Osteoblast (primary cell): Measurements from ENCODE around the gene C18orf32. TPM values are rescaled to one million over a fixed set of nuclear protein-coding genes. Genes with fewer than 3 reads are reported as not detected.

ENCODE experiments used
- DNase-seq: peaks from one replicate; pipeline ENCODE4 v3.0.0; 2011; ENCODE audit warnings: low spot score, mixed read lengths; ENCODE audit not compliant: insufficient read length; ENCODE audit errors: missing footprints
- H2AFZ ChIP-seq: 2 replicates; pipeline ENCODE4 v1.6.0; 2011; ENCODE audit warnings: mild to moderate bottlenecking, low read length
- H3K27ac ChIP-seq: 2 replicates; pipeline ENCODE4 v1.5.1; 2011; ENCODE audit warnings: mild to moderate bottlenecking, low read depth, low read length, moderate library complexity
- H3K27me3 ChIP-seq: 2 replicates; pipeline ENCODE4 v1.6.0; 2012; ENCODE audit warnings: mild to moderate bottlenecking, control low read depth, inconsistent platforms, low read length, moderate library complexity; ENCODE audit not compliant: insufficient read depth
- H3K36me3 ChIP-seq: 2 replicates; pipeline ENCODE4 v1.5.1; 2011; ENCODE audit warnings: mild to moderate bottlenecking, low read length, control low read depth, moderate library complexity; ENCODE audit not compliant: insufficient read depth
- H3K4me1 ChIP-seq: 2 replicates; pipeline ENCODE4 v1.5.1; 2011; ENCODE audit warnings: mild to moderate bottlenecking, low read length, control low read depth, moderate library complexity; ENCODE audit not compliant: insufficient read depth
- H3K4me2 ChIP-seq: 2 replicates; pipeline ENCODE4 v1.6.0; 2011; ENCODE audit warnings: mild to moderate bottlenecking, low read length; ENCODE audit not compliant: insufficient read depth
- H3K4me3 ChIP-seq: fragments of 200-600 bp; sonication (generic); 3 replicates; pipeline ENCODE4 v1.5.1; 2012; ENCODE audit warnings: mild to moderate bottlenecking, low read length, inconsistent platforms; ENCODE audit not compliant: insufficient read depth
- H3K79me2 ChIP-seq: 2 replicates; pipeline ENCODE4 v1.6.0; 2012; ENCODE audit warnings: mild to moderate bottlenecking, low read length, control low read depth, inconsistent platforms; ENCODE audit not compliant: insufficient read depth
- H3K9me3 ChIP-seq: 2 replicates; pipeline ENCODE4 v1.5.1; 2011; ENCODE audit warnings: low read depth, low read length, control low read depth
- H4K20me1 ChIP-seq: 2 replicates; pipeline ENCODE4 v1.6.0; 2012; ENCODE audit warnings: mild to moderate bottlenecking, low read length, control low read depth; ENCODE audit not compliant: insufficient read depth
- total RNA-seq: library from RNA; depleted of rRNA; stranded (reverse); fragments of >200 nt; gene quantifications from 2 replicates; pipeline ENCODE4 v1.2.3, GENCODE V29; 2012
- TF ChIP-seq, protein P1 (sequence below): IDR thresholded peaks from 2 replicates; pipeline ENCODE4 v1.5.1; 2011; ENCODE audit warnings: mild to moderate bottlenecking, low read depth, low read length, moderate library complexity; ENCODE audit errors: extremely low read depth

C18orf32 gene
- total RNA-seq, 1 donor: 16.6 TPM

DNA sequence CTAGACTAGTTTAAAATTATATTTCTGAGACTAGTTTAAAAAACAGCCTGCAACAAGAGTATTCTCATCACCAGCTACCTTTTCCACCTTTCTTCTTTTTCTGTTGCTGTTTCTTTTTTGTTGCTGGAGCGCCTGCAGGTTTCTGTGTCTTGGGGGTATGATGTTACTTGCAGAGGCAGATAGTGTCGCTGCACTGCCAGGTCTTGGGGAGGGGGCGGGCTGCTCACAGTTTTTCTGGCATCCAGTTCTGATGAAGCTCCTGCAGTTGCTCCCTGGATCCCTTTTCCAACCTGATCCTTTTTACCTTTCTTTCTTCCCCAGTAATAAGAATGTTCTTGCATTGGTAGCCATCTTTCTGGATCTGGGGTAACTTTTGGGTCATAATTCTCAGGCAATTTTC lies 8.0 kb upstream of the C18orf32 start:
- Histone ChIP-seq H3K4me2 (no peak overlapping the region), H4K20me1 (peaks cover 19% of the 10 kb centered on the region), H3K36me3 (peaks cover 16% of the 10 kb centered on the region), H3K9me3 (no peaks in the 10 kb centered on the region), H3K4me3 (no peak overlapping the region), H3K79me2 (peaks cover 21% of the 10 kb centered on the region), H3K27me3 (peaks cover under 1% of the 10 kb centered on the region), H3K27ac (no peak overlapping the region), H3K4me1 (peaks cover 13% of the 10 kb centered on the region), H2AFZ (no peak overlapping the region)
- TF ChIP-seq, protein P1, sequence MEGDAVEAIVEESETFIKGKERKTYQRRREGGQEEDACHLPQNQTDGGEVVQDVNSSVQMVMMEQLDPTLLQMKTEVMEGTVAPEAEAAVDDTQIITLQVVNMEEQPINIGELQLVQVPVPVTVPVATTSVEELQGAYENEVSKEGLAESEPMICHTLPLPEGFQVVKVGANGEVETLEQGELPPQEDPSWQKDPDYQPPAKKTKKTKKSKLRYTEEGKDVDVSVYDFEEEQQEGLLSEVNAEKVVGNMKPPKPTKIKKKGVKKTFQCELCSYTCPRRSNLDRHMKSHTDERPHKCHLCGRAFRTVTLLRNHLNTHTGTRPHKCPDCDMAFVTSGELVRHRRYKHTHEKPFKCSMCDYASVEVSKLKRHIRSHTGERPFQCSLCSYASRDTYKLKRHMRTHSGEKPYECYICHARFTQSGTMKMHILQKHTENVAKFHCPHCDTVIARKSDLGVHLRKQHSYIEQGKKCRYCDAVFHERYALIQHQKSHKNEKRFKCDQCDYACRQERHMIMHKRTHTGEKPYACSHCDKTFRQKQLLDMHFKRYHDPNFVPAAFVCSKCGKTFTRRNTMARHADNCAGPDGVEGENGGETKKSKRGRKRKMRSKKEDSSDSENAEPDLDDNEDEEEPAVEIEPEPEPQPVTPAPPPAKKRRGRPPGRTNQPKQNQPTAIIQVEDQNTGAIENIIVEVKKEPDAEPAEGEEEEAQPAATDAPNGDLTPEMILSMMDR: no peak
- no peak for DNase-seq

DNA sequence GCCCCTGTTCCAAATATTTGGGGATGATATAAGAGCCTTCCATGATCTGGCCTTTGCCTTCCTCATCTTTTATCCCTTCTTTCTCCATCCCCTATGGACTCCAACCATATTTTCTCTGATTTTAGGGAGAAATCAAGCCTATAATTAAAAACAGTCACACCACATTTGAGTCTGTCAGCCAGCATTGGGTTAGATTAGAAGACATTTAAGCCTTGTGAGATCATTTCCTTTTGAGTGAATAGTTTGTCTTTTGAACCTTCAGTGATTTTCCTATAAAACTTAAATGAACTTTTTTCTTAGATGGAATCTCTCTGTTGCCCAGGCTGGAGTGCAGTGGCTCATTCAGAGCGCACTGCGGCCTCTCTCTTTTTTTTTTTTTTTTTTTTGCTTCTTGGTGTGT lies 7.6 kb upstream of the C18orf32 start:
- H3K79me2 ChIP-seq: peaks cover 24% of the 10 kb centered on the region
- H3K36me3 ChIP-seq: peaks cover 20% of the 10 kb centered on the region
- no peak overlapping the region for H3K4me2 ChIP-seq
- H2AFZ ChIP-seq: peak overlapping the region; percentile 57
- peaks cover 23% of the 10 kb centered on the region for H4K20me1 ChIP-seq
- no peaks in the 10 kb centered on the region for H3K27me3 ChIP-seq
- peaks cover 17% of the 10 kb centered on the region for H3K4me1 ChIP-seq
- no peak overlapping the region for H3K4me3 ChIP-seq
- TF ChIP-seq, protein P1: no peak
- H3K27ac ChIP-seq: no peak overlapping the region
- no peak for DNase-seq
- no peaks in the 10 kb centered on the region for H3K9me3 ChIP-seq

DNA sequence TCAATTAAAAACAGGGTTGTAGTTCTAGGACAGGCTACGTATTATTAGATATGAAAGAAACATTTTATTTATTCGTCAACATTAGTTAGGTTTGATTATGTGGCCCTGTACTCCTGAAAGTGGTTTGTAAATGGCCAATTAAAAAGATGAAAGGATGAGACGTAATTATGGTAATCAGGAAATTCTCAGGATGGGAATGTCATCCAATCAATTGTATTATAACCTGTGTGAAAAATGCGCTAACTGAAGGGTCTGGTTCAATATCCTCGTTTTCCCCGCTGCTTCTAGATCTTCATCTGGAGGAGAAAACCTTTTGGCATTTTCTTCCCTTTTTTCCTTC lies 5.6 kb upstream of the C18orf32 start:
- H3K4me2 ChIP-seq: peak overlapping the region; percentile 28
- TF ChIP-seq, protein P1: no peak

DNA sequence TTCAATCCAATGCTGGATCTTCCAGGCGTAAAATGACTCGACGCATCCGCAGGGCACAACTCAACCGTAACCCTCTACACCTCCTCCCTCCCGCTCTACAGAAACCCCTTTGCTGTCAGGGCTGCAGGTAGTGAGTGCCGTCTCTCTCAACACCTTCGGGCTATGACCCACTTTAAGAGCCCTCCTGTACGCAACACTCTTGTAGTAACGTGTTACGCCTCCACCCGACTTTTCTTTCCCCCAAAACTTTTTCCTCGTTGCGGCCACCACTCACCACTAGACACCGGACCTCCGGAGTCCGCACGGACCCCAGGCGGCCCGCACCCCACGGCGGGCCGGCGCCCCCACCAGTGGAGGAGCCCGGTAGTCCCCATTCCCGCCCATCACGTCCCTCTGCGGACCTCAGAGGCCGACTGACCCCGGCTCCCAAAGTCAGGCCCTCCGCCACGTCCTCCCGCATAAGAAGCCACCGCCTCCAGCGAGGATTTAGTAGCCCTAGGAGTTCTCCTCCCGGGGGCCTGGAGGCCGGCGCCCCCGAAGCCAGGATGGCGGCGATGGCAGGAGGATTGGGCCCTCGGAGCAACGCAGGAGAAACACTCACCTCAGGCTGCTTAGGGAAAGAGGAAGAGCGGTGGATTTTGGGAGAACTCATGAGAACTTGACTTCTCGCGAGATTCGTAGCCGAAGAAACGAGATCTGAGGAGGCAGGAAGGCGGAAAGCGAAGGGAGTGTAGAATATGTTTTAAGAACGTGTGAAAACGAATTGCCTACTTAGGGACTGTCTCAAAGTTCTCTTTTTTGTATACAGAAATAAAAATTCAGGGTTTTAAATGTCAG lies 5.0 kb upstream of the C18orf32 start, which contains the start of gene RPL17:
RPL17 (minus strand) TSS at position 609 of the 837 bp plus-strand sequence.
- Histone ChIP-seq H3K4me1 (peaks cover 30% of the 10 kb centered on the region), H4K20me1 (peaks cover 30% of the 10 kb centered on the region), H3K4me2 (peak within 1 kb of the TSS; percentile 97), H3K4me3 (peak within 1 kb of the TSS; percentile 98), H3K27ac (peak within 1 kb of the TSS; percentile 94), H3K36me3 (peaks cover 42% of the 10 kb centered on the region), H3K79me2 (peaks cover 24% of the 10 kb centered on the region), H3K27me3 (no peaks in the 10 kb centered on the region), H3K9me3 (no peaks in the 10 kb centered on the region), H2AFZ (peak within 1 kb of the TSS; percentile 63)
- peak; percentile 97 for DNase-seq
- TF ChIP-seq, protein P1: no peak

More for the DNA sequence above, 5.6 kb upstream of the C18orf32 start:
- Histone ChIP-seq H3K36me3 (peaks cover 40% of the 10 kb centered on the region), H3K27ac (no peak overlapping the region), H3K4me1 (peaks cover 25% of the 10 kb centered on the region), H3K79me2 (peaks cover 24% of the 10 kb centered on the region), H3K4me3 (no peak overlapping the region), H3K27me3 (no peaks in the 10 kb centered on the region), H2AFZ (peak overlapping the region; percentile 31), H3K9me3 (no peaks in the 10 kb centered on the region), H4K20me1 (peaks cover 30% of the 10 kb centered on the region)
- no peak for DNase-seq
